HG02870 (cell line): ENCODE measurements around the gene ACSM2A.
"Not testable (repeated sequence)": the region's sequence is repeated elsewhere in the genome, so short reads cannot be mapped to it uniquely, and the experiment has no call there.

ENCODE experiments used
- ATAC-seq: cut with Tn5 transposase; IDR thresholded peaks from one replicate; pipeline ENCODE4 v1.9.1; 2021; ENCODE audit warnings: mild to moderate bottlenecking, moderate library complexity; ENCODE audit not compliant: unreplicated experiment

ACSM2A gene, protein sequence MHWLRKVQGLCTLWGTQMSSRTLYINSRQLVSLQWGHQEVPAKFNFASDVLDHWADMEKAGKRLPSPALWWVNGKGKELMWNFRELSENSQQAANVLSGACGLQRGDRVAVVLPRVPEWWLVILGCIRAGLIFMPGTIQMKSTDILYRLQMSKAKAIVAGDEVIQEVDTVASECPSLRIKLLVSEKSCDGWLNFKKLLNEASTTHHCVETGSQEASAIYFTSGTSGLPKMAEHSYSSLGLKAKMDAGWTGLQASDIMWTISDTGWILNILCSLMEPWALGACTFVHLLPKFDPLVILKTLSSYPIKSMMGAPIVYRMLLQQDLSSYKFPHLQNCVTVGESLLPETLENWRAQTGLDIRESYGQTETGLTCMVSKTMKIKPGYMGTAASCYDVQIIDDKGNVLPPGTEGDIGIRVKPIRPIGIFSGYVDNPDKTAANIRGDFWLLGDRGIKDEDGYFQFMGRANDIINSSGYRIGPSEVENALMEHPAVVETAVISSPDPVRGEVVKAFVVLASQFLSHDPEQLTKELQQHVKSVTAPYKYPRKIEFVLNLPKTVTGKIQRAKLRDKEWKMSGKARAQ

DNA sequence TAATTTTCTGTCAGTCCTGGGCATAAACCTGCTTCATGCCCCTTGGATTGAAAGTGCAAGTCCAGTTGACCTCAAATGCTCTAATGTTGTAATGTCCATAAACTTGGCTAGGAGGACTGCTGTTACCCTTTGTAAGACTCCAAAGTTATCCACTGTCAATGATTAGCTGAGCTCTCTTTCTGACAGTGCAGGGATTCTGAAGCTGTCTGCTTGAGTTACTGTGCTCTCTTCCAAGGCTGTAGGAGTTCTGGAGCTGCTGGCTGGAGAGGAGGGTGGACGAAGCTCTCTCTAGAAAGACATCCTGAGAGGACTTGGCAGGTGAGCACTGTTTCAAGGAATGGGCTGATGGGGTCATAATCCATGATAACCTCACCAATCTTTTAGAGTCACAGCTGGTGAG is at the start of gene ACSM2A:
TSS of gene ACSM2A (plus strand) at position 158 of the 400 bp plus-strand sequence. CDS start 8,594 bp downstream, outside the sequence.
- not testable (repeated sequence) for ATAC-seq

DNA sequence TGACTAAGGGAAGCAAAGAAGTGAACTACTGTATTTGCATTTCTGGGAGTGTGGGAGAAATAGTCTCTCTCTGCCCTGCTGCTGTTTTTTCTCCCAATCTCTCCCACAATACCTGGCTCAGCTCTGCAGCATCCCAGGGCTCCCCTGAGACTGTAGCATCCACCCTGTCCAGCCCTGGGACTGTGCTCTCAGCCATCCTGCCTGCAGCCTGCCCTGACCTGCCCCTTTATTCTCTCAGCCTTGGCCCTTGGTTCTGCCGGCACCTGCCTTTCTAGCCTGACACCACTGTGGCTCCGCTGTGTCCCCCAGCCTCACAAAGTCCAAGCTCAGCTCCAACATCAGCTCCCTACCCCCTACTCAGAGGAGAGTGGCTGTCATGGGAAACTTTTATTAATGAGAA is 48.7 kb upstream of the ACSM2A start:
- ATAC-seq, result no peak

DNA sequence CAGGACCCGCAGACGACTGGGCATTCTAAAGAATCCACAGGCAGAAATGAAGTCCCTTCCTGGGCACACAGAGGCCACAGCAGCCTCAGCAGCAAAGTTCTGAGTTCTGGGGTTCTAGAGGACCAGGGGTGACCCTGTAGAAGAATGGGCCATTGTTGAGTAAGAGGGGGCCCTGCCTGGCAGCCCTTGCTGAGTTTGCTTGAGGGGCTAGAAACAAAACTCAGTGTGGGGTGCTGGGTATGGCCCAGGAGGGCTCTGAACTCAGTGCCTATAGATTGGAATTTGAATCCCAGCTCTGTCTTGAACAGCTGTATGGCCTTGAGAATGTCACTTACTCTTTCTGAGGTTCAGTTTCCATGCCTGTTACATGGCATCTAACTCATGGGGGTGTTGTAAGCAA is 46.7 kb upstream of the ACSM2A start, which contains the start of gene PDILT:
TSS of gene PDILT (minus strand) at position 101 of the 400 bp plus-strand sequence. CDS start 5,437 bp downstream, outside the sequence.
- no peak for ATAC-seq

DNA sequence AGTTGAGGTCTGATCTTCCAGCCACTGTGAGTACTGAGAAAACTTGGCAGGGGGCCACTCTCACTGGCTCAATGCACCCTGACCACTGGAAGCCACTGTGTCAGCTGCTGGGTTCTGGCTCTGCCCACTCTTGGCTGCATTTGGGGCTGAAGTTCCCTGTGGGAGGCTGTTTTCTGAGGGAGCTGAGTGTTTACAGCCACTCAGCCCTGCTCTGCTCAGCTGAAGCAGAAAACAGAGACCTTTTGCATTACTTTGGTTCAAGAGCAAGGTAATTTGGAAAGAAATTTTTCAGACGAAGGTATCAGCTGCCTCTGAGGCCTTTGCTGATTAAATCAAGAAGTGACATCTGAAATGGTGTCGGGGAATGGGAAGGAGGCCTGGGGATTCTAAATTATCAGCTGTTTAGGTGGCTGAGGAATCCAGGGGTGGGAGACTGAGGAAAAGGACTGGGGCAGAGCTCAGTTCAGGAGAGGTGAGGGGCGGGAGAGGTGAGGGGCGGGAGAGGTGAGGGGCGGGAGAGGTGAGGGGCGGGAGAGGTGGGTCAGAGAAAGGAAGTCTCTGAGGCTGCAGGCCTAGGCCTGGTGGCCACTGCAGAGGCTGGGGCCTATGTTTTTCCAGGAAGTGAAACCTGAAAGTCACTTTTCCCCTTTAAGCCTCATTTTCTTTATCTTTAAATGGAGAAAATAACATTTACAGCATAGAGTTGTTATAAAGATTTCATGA is 41.8 kb upstream of the ACSM2A start, which contains the start of gene ACSM5:
TSS of gene ACSM5 (plus strand) at position 137 of the 723 bp plus-strand sequence. CDS start 1,951 bp downstream, outside the sequence.
- peak; percentile 28 for ATAC-seq

DNA sequence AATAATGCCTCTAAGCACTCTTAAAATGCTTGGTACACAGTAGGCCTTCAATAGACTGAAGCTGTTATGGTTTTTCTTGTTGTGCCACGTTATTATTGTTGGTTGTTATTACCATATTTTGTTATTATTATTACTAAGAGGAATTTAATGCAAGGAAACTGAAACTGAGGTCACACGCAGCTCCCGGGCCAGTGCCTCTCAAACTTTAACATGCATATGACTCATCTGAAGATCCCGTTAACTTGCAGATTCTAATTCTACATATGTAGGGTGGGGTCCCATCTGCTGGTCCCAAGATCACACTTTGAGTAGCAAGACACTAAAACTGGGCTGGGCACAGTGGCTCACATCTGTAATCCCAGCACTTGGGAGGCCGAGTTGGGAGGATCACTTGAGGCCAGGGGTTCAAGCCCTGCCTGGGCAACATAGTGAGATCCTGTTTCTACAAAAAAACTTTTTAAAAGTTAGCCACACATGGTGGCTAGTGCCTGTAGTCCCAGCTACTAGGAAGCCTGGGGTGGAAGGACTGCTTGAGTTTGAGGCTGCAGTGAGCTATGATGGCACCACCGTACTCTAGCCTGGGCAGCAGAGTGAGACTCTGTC is 41.1 kb upstream of the ACSM2A start:
- ATAC-seq, result peak; percentile 77

DNA sequence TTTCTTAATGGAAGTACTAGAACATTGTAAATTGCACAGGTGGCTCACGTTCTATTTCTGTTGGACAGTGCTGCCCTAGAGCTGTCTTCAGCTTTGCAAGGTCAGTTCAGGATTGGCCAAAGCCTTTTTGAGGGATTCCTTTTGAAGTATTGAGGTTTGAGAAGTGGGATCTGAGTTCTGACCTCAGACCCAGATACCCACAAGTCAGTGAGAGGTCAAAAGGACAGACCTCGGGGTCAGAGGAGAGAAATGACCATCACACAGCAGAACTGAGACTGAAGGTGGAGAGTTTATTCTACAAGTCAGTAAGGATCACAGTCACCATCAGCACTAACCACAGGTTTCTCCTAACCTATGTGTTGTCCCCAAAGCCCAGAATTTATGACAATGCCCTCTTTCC is 40.3 kb upstream of the ACSM2A start:
- no peak for ATAC-seq

DNA sequence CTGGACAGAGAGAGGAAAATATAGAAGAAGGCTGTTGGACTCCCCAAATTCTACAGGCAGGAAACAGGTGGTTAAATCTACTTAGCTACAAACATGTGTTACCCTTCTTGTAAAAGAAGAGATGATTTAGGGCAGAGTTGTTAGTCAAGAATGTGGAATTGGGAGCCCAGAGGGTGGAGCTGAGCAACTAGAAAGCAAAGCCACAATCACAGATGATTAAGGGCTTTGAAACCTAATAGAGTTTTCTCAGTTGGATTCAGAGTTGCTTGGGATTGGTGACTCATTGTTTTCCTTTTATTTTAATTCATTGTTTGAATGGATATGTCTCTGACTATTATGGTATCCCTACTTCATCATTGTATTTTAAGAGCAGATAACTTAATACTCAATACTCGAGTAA is 35.8 kb upstream of the ACSM2A start:
- ATAC-seq, result no peak

DNA sequence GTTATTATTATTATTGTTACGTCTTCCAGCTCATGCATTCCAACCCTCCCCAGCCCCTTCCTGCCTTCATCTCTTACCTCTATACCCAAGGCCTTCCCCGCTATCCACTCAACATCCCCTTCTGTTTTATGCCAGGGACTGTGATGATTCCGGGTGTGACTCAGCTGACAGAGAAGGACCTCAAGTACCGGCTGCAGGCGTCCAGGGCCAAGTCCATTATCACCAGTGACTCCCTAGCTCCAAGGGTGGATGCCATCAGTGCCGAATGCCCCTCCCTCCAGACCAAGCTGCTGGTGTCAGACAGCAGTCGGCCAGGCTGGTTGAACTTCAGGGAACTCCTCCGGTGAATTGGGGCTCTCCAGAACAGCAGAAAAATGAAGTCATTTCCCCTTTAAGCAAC is 32.2 kb upstream of the ACSM2A start:
- ATAC-seq, result not testable (repeated sequence)

DNA sequence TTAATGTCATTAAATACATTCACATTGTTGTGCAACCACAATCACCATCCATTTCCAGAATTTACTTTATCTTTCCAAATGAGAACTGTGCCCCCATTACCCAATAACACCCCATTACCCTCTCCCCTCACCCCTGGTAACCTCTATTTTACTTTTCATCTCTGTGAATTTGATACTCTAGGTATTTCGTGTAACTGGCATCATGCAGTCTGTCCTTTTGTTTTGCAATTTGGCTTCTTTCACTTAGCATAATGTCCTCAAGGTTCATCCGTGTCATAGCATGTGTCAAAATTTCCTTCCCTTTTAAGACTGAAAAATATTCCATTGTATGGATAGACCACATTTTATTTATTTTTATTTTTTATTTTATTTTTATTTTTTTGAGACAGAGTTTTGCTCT is 29.6 kb upstream of the ACSM2A start:
- ATAC-seq, result not testable (repeated sequence)

DNA sequence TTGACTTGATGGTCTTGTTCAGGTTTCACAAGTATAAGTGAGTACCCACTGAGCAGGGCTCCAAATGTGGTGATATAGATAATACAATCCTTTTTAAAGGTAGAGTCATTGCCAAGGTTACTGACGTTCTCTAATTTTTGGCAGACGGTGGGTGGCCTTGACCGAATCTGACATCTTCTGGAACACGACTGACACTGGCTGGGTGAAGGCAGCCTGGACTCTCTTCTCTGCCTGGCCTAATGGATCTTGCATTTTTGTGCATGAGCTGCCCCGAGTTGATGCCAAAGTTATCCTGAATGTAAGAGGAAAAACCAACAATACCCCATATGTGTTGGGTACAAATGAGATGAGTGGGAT is 27.6 kb upstream of the ACSM2A start:
- ATAC-seq, result not testable (repeated sequence)

DNA sequence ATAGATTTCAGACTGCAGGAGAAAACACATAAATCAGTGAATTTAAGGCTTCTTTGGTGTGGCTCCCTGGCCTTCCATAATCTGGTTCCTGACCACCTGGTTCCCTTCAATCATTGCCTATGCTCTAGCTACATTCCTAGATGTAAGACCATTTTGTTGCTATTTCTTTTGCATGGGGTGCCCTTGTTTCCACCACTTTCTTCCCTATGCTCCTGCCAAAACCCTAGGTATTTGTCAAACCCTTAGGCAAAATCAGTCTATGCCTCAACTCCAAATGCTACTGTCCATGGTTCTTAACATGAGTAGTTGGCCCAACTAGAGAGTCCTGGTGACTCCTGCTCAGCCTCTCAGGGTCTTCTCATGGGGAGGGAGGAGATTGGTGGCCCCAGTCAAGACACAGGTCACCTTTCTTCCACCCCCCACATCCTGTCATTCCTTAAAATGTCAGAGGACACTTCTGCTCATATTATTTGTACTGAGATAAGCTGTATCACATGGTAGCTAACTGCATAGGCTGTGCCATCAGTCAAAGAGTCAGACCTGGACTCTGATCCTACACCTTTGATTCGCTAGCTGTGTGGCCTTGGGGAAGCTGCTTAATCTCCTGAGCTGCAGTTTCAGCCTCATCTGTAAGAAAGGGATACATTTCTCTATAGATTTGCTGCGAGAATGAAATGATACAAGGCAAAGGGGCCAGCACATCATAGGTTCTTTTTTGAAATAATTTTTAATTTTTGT is 27.0 kb upstream of the ACSM2A start:
- no peak for ATAC-seq

DNA sequence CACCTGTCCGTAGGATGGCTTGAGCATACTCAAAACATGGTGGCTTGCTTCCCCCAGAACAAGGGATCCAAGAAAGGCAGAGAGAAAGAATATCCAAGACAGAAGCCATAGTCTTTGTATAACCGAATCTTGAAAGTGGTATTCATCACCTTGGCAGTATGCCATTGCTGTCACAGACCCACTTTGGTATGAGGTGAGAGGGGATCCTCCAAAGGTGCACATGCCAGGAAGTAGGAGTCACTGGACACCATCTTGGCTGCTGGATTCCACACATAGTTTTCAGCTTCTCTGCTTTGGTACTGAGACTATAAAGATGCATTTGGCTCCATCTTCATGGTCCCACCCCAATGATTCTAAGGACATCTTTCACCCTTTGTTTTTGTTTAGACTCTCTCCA is 23.9 kb upstream of the ACSM2A start:
- ATAC-seq, result not testable (repeated sequence)

DNA sequence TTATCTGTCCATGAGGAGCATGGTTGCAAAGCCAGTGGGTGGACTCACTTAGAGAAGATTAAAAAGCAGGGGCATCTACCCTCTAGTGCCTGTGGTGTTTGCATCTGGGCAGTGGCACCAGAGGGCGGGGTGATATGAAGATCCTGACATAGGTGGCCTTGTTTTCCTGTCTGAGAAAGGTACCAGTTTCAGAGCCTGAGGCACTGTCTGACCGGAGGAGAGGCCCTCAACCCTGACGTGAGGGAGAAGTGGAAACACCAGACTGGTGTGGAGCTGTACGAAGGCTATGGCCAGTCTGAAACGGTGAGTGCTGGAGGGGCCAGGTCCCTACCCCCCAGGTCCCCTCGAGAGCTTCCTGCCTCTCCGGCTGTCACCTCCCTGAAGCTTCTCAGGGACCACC is 21.8 kb upstream of the ACSM2A start:
- not testable (repeated sequence) for ATAC-seq

DNA sequence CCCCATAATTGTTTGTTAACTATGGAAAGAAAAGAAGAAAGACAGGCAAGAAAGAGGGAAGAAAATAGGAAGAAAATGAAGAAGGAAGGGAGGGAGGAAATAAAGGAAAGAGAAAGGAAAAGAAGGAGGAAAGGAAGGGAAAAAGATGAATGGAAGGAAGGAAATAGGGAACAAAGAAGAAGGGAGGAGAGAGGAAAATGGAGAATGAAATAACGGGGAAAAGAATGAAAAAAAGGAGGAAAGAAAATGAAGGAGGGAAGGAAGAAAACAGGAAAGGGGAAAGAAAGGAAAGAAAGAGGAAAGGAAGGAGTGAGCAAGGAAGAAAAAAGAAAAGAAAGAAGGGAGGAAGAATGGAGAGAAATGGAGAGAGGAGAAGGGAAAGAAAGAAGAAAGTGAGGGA is 20.8 kb upstream of the ACSM2A start:
- not testable (repeated sequence) for ATAC-seq

DNA sequence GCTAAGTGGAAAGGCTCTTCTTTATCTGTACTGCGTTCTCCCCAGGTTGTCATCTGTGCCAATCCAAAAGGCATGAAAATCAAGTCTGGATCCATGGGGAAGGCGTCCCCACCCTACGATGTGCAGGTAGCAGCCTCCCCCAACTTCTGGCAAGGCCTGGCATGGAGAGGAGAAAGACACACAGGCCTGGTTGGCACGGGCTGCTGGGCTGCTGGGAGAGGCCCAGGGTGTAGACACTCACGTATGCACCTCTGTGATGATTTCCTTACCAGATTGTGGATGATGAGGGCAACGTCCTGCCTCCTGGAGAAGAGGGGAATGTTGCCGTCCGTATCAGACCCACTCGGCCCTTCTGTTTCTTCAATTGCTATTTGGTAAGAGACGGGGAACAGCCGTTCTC is 20.4 kb upstream of the ACSM2A start:
- ATAC-seq, result no peak

DNA sequence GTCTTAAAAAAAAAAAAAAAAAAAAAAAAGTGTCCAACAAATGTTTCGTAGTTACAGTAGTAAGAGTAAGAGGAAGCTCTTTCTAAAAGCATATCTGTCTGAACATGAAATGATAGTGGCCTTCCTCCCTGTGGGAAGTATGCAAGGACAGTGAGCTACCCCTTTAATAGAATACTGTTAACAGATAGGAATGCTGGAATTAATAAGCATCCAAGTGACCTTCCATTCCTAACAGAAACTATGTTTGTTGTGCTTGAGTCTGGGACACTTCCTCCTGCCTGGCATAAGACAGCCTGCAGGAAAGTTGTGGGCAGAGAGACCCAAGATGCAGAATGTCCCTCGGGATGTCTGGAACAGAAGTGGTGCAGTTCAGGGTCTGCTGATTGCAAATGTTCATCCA is 12.4 kb upstream of the ACSM2A start:
- ATAC-seq, result not testable (repeated sequence)

DNA sequence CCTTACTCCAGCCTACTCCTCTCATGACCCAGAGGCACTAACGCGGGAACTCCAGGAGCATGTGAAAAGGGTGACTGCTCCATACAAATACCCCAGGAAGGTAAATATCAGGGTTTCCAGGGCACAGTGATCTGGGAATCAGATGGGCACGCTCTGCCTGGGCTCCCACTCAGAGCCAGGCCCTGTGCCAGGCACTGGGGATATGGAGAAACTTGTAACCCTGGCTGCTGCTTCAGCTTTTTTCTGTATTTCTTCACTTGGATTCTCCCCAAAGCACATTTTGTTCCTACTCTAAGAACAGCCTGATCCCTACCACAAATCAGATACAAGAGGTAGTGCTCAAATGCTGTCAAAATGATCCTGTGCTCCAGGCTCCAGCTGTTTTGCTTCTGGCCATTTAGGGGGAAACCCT is 11.5 kb upstream of the ACSM2A start:
- not testable (repeated sequence) for ATAC-seq

DNA sequence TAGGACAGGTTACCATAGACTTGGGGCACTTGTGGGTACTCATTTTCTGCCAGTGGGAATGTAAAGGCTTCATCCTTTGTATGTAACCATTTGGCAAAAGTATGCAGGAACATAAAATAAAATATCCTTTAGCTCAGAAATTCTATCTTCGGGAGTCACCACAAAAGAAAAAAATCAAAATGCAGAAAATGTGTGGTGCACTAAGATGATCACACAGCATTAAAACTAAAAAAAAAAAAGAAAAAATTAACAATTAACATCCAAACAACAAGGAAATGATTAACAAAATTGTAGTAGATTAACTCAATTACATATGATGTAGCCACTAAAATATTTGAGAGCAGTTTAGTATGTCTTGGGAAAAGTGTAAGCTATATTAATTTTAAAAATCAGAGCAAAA is 10.6 kb upstream of the ACSM2A start:
- ATAC-seq, result not testable (repeated sequence)

DNA sequence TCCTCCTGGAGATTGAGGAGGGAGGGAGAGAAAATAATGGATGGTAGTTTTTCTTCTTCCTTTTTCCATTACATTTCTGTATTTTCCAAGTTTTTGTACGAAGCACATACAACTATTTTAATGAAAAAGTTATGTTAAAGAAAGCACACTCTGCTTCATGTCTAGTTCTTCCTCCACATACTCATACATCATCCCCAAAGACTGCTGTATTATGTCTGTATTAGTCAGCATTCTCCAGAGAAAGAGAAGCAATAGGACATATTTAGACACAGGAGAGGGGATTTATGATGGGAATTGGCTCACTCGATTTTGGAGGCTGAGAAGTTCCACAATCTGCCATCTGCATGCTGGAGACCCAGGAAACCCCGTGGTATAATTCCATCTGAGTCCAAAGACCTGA is 10.1 kb upstream of the ACSM2A start:
- ATAC-seq, result no peak

DNA sequence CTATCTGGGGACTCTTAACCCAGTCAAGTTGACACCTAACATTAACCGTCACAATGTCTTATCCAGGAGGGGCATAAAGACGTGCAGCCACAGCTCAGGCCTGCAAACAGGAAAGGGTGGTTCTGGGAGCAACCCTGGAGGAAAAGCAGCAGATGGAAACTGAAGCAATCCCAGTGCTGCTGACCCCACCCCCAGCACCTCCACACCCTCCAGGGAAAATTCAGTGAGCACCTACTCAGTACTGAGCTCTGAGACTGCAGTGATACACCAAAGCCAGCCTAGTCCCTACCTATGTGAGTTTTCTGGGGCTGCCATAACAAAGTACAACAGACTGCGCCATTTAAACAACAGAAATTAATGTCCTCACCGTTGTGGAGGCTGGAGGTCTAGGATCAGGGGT is 9.5 kb upstream of the ACSM2A start:
- ATAC-seq, result not testable (repeated sequence)
